Measurements from ENCODE around the gene TSFM. TPM values are rescaled to one million over a fixed set of nuclear protein-coding genes. Genes with fewer than 3 reads are reported as not detected.

Gene TSFM
- total RNA-seq, 1 experiment from 2014 or later, result 40.3 TPM

DNA sequence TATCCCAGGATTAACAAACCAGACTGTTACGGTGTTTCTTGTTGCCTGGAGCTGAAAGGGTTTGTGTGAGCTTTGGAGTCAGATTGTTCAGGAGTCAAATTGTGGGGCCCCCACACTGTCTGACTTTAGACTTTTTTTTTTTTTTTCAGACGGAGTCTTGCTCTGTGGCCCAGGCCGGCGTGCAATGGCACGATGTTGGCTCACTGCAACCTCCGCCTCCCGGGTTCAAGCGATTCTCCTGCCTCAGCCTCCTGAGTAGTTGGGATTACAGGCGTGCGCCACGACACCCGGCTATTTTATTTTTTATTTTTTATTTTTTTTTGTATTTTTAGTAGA is 847 bp downstream of the TSFM start:
- POLR2A ChIA-PET, result no interaction called here
- H3K4me3 ChIP-seq (ENCODE audit: low read depth in 2 of 2, low read length in 2 of 2), result peak overlapping the region; percentile 76 to 83
- peak overlapping the region; percentile 84 for H3K27ac ChIP-seq (ENCODE audit: low read length)
- ATAC-seq (no peak), DNase-seq (ENCODE audit: low read depth, low spot score) (no peak)
- in situ Hi-C loops (cut with HindIII; ENCODE audit: low pct_unique_long_range_greater_than_20kb, low sequenced_read_pairs), result no loop called here
- no TSS peak for BruUV-seq (replicated peaks)
- TF ChIP-seq REST (IDR thresholded peaks at IDR 0.05; ENCODE audit: insufficient read depth in 1 of 2, low read depth in 2 of 2, low read length in 1 of 2) (no peak), SIN3A (IDR thresholded peaks at IDR 0.05; ENCODE audit: borderline replicate concordance, insufficient read depth, low read depth, low read length) (no peak), POLR2AphosphoS5 (IDR thresholded peaks at IDR 0.05; ENCODE audit: low read depth, low read length) (no peak), TCF7L2 (IDR thresholded peaks at IDR 0.05; ENCODE audit: low read depth, low read length) (no peak)
- TF ChIP-seq, protein P1, sequence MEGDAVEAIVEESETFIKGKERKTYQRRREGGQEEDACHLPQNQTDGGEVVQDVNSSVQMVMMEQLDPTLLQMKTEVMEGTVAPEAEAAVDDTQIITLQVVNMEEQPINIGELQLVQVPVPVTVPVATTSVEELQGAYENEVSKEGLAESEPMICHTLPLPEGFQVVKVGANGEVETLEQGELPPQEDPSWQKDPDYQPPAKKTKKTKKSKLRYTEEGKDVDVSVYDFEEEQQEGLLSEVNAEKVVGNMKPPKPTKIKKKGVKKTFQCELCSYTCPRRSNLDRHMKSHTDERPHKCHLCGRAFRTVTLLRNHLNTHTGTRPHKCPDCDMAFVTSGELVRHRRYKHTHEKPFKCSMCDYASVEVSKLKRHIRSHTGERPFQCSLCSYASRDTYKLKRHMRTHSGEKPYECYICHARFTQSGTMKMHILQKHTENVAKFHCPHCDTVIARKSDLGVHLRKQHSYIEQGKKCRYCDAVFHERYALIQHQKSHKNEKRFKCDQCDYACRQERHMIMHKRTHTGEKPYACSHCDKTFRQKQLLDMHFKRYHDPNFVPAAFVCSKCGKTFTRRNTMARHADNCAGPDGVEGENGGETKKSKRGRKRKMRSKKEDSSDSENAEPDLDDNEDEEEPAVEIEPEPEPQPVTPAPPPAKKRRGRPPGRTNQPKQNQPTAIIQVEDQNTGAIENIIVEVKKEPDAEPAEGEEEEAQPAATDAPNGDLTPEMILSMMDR (IDR thresholded peaks at IDR 0.05), result no peak
- no peaks in the 10 kb centered on the region; the same call in none of the 2 replicates for H3K36me3 ChIP-seq (ENCODE audit: control insufficient read depth, insufficient read depth, low read length)
- H3K27me3 ChIP-seq (ENCODE audit: control insufficient read depth, insufficient read depth, low read length), result no peaks in the 10 kb centered on the region
- peaks cover 4% of the 10 kb centered on the region for H3K4me1 ChIP-seq (ENCODE audit: control insufficient read depth, insufficient read depth, low read length)
- H3K9me3 ChIP-seq (ENCODE audit: control insufficient read depth, insufficient read depth, low read depth, low read length), result no peaks in the 10 kb centered on the region
- CTCF ChIA-PET, result interaction anchor here (0.6 to 1.0 kb wide), 5 partner anchors 10 to 61 kb away, joined by 3 to 6 read pairs (median 3); partner anchors contain the start of gene CYP27B1
- intact Hi-C loops (cut with micrococcal nuclease; ENCODE audit: unreplicated experiment), result no loop called here

DNA sequence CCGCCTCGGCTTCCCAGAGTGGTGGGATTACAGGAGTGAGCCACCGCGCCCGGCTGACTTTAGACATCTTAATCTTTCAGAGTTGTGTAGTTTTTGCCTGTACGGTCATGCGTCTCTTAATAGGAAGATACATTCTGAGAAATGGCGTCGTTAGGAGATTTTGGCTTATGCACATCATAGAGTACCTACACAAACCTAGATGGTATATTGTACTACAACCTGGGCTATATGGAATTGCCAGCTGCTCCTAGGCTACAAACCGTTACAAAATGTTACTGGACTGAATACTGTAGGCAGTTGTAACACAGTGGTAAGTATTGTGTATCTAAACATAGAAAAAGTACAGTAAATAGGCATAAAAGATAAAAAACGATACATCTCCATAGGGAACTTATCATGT is 1.3 kb downstream of the TSFM start:
- intact Hi-C loops (cut with micrococcal nuclease; ENCODE audit: unreplicated experiment), result no loop called here
- peak overlapping the region in 1 of 2 experiments; percentile 76; a peak in 2 of 4 replicates for H3K4me3 ChIP-seq (ENCODE audit: low read depth in 2 of 2, low read length in 2 of 2)
- no peak for DNase-seq (ENCODE audit: low read depth, low spot score)
- no peaks in the 10 kb centered on the region for H3K27me3 ChIP-seq (ENCODE audit: control insufficient read depth, insufficient read depth, low read length)
- TF ChIP-seq TCF7L2 (IDR thresholded peaks at IDR 0.05; ENCODE audit: low read depth, low read length), result no peak
- no peak for TF ChIP-seq POLR2AphosphoS5 (IDR thresholded peaks at IDR 0.05; ENCODE audit: low read depth, low read length)
- no peak for TF ChIP-seq REST (IDR thresholded peaks at IDR 0.05; ENCODE audit: insufficient read depth in 1 of 2, low read depth in 2 of 2, low read length in 1 of 2)
- no peak for TF ChIP-seq SIN3A (IDR thresholded peaks at IDR 0.05; ENCODE audit: borderline replicate concordance, insufficient read depth, low read depth, low read length)
- TF ChIP-seq, protein P1 (IDR thresholded peaks at IDR 0.05), result no peak
- TSS peak; percentile 78 for BruUV-seq (replicated peaks)
- no peak for ATAC-seq
- H3K27ac ChIP-seq (ENCODE audit: low read length), result no peak overlapping the region
- H3K36me3 ChIP-seq (ENCODE audit: control insufficient read depth, insufficient read depth, low read length), result no peaks in the 10 kb centered on the region; the same call in none of the 2 replicates
- POLR2A ChIA-PET, result no interaction called here
- H3K9me3 ChIP-seq (ENCODE audit: control insufficient read depth, insufficient read depth, low read depth, low read length), result no peaks in the 10 kb centered on the region
- CTCF ChIA-PET, result interaction anchor here (0.6 to 1.0 kb wide), 2 partner anchors 27 to 61 kb away, joined by 3 to 6 read pairs; no protein-coding TSS in a partner anchor
- in situ Hi-C loops (cut with HindIII; ENCODE audit: low pct_unique_long_range_greater_than_20kb, low sequenced_read_pairs), result no loop called here
- H3K4me1 ChIP-seq (ENCODE audit: control insufficient read depth, insufficient read depth, low read length), result peaks cover 4% of the 10 kb centered on the region

Data from Panc1 (cell line).